ENCODE data around the gene RAB17.

RAB17 gene

DNA sequence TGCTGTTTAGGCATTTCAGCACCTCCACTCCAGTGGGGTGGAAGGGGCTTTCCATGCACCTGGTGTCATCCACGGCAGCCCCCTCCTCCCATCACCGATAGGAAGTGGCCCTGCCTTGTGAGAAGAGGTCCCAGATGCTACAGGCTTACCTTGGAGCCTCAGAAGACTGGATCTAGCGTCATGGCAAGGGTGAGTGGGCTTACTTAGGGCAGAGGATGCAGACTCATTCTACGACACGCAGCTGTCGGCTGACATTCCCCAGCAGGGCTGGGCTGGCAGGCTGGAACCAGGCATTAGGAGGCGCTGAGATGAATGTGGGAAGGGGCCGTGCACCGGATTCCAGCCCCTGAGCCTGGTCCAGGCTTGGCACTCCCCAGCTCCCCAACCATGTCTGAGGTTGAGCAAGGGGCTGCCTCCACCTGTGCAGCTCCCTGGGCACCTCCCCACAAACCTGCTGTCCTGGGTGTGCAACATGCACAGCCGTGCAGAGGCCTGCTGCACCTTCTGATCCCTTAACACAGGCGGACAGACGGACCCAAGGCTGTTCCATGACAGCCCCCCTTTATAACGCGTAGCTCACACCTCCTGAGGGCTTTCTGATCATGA, 25.9 kb downstream of the RAB17 start:
- no peak for DNase-seq (ENCODE audit: low read depth)

DNA sequence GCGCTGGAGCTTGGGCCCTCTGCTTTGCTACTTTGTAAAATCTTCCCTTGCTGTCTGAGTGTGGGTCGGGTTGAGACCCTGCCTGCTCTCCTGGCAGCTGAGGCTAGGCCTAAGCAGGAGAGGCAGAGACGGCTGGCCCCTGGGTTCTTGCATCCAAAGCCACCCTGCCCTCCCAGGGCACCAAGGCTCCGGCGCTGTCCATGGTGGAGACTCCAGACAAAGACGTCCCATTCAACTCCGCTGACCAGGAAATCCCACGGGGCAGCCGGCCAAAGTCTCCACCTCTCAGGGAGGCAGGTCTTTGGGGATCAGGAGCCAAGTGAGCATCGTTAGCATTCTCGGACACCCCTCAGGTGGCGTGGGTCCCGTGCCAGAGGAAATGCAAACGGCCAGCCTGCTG, 26.7 kb downstream of the RAB17 start:
- peak; percentile 53 for DNase-seq (ENCODE audit: low read depth)

DNA sequence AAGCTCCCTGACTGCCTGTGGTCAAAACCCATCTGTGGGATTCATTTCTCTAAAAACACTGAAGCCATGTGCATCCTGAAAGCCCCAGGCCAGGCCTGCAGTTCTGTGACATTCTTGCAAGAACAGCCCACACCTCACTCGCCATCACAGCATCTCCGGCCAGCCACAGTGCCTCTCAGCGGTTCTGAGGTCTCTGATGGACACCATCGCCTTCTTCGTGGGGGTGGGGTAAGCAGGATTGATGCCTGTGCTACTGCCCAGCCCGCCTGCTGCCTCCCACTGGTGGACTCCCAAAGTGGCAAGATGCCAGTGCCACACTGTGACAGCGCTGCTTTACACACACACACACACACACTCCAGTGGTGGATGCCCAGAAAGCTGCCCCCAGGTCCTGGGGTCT, 29.3 kb downstream of the RAB17 start:
- DNase-seq (ENCODE audit: low read depth) = no peak

DNA sequence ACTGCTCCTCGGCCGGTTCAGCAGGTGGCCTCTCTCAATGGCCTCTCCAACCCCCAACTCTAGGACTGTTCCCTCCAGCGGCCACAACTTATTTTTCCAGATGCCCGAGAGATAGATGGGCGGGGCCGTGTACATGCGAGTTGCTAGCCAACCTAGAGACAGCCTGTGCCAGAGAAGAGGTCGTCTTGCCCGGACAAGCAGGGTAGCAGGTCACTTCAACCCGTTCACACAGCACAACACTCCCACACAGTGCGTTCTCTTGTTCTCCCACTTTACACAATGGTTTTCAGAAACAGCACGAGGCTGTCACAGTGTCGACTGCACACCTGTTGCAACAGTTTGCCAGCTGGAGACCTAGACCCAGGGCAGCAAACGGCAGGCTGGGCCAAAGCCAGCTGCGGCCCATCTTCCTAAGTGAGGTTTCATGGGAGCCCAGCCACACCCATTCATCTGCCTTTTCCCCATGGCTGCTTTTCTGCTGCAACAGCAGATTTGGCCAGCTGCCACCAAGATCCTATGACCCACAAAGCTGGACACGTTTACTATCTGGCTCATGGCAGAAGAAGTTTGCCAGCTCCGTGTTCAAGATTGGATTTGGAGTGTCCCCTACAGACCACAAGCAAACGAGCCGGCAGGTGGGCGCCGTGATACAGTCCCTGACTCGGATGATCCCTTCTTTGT, 31.4 kb downstream of the RAB17 start:
- peak; percentile 96 for DNase-seq (ENCODE audit: low read depth)

DNA sequence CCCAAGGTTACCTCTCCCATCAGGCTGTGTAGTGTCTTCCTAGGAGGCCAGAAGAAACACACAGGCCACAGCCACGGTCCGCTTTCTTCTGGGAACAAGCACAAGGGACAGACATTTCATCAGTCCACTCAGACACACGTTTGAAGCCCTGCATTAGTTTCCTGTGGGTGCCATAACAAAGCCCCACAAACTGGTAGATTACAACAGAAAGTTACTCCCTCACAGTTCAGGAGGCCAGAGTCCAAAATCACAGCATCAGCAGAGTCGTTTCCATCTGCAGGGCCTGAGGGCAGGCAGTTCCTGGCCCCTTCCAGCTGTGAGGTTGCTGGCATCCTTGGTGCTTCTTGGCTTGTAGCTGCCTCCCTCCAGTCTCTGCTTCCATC, 32.9 kb downstream of the RAB17 start:
- peak; percentile 24 for DNase-seq (ENCODE audit: low read depth)

GRCh38 chr2:237556773-237557632, 33.5 kb downstream of the RAB17 start:
- peak; percentile 27 for DNase-seq (ENCODE audit: low read depth)

- no peak for DNase-seq (ENCODE audit: low read depth)
These were observed 35.0 kb downstream of the RAB17 start for GRCh38 chr2:237555560-237555959.

DNA sequence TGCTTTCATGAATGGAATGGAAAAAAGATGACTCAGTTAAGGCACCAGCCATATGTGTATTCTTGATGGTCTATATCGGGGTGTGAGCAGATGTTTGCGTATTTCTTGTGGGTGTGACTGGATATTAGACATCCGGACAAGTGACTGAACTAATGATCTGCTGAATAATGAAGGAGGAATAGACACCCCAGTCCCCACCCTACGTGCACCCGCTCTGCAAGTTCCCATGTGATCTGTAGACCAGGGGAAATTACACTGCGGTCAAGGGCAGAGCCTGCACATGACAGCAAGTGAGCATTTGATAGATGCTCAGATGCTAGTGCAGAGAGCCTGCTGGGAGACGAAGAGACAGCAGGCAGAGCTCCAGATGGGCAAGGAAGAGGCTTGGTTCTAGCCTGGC, 36.6 kb downstream of the RAB17 start:
- DNase-seq (ENCODE audit: low read depth) = no peak

DNA sequence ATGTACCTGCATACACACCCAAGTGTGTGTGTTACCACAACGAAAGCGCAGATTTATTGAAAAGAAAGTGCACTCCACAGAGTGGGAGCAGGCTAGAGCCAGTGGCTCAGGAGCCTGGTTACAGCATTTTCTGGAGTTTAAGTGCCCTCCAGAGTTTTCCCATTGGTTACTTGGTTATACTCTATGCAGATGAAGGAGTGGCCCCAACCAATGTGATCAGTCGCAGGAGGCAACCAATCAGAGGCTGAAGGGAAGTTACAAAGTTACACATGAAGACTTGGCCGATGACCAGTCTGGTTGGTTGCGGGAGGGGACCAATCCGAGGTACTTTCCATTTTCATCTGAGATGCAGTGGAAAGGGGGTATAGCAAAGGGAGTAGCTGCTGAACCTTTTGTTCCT, 37.6 kb downstream of the RAB17 start:
- no peak for DNase-seq (ENCODE audit: low read depth)

- no peak for DNase-seq (ENCODE audit: low read depth)
These were observed 39.4 kb downstream of the RAB17 start for GRCh38 chr2:237551071-237551574.

GRCh38 chr2:237549643-237550415, 40.7 kb downstream of the RAB17 start:
- no peak for DNase-seq (ENCODE audit: low read depth)

GRCh38 chr2:237549216-237549615, 41.3 kb downstream of the RAB17 start:
- DNase-seq (ENCODE audit: low read depth) = no peak

GRCh38 chr2:237547841-237548416, 42.6 kb downstream of the RAB17 start:
- DNase-seq (ENCODE audit: low read depth) = no peak

- DNase-seq (ENCODE audit: low read depth) = no peak
These were observed 43.6 kb downstream of the RAB17 start for GRCh38 chr2:237546876-237547395.

- no peak for DNase-seq (ENCODE audit: low read depth)
These were observed 44.3 kb downstream of the RAB17 start for GRCh38 chr2:237546040-237546875.

DNA sequence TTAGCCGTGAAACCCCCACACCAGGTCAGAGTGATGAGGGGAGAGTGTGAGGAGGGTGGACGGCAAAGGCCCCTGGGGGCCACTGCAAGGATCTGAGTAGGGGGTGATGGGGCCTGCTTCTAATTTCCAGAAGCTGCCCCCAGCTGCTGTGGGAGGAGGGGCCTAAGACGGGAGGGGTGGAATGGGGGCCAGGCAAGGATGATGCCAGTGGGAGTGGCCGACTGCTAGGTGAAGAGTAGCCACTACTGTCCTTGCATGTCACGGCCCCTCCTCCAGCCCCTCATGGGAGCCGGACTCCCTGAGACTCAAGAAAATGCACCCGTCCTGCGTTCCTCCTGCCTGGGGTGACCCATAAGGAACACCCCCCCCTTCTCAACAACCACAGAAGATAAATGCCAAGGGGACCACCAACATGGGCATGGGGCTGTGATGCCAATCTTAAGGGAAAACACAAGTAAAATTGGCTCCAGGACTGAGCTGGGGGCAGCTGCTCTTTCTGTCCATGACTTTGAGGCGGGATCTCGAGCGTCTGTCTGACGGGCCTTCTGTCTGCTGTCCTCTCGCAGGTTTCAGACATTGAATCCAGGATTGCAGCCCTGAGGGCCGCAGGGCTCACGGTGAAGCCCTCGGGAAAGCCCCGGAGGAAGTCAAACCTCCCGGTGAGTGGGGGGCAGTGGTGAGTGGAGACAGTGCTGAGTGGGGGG, 48.4 kb downstream of the RAB17 start:
- no peak for DNase-seq (ENCODE audit: low read depth)

GRCh38 chr2:237541243-237541642, 49.3 kb downstream of the RAB17 start:
- no peak for DNase-seq (ENCODE audit: low read depth)

DNA sequence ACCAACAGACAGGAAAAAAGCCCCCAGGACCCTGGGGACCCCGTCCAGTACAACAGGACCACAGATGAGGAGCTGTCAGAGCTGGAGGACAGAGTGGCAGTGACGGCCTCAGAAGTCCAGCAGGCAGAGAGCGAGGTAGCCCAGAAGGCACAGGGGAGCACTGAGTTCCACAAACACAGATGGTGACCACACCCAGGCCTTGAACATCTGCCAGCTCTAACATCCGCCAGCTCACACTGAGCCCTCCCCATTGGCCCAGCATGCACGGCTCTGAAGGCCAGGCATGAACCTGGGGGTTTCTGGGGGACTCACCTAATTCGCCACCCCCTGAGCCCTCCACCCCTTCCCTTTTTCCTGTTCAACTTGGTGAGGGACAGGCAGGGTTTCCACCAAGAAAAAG, 49.7 kb downstream of the RAB17 start:
- DNase-seq (ENCODE audit: low read depth) = peak; percentile 65

DNA sequence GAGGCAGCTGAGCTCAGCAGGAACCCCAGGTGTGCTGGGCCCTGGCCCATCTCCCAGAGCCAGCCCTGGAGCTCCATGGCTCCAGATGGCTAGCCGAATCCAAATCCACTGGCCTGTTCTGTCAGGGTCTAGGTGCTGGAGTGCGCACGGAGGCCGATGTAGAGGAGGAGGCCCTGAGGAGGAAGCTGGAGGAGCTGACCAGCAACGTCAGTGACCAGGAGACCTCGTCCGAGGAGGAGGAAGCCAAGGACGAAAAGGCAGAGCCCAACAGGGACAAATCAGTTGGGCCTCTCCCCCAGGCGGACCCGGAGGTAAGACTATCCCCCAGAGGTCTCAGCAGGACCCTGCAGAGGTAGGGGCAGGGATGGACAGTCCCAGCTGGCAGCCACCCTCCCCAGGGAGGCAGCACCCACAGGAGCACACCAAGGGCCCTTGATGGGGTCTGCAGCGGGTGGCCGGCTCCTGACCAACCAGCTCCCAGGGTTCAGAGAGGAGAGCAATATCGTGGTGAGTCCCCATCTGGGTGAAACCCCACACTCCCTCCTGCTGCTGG, 50.2 kb downstream of the RAB17 start:
- DNase-seq (ENCODE audit: low read depth) = no peak

DNA sequence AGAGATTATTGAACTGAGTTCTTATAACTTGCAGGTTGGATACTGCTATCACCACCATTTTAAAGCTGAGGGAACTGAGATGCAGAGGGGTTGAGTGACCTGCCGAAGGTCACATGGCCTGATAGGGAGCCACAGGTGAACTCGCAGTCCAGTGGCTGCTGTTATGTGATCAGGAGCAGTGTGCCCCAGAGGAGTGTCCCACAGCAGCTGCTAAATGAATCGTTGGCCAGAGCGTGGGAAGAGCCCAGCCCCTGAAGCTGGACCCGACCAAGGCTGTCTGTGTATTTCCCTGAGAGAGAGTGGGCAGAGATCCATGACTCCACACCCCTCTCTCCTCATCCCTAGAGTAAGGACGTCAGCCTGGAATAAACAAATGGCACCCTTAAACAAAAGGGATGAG, 50.9 kb downstream of the RAB17 start:
- DNase-seq (ENCODE audit: low read depth) = no peak
